Measurements from ENCODE around the gene SCAPER.

- TF ChIP-seq, protein P1, sequence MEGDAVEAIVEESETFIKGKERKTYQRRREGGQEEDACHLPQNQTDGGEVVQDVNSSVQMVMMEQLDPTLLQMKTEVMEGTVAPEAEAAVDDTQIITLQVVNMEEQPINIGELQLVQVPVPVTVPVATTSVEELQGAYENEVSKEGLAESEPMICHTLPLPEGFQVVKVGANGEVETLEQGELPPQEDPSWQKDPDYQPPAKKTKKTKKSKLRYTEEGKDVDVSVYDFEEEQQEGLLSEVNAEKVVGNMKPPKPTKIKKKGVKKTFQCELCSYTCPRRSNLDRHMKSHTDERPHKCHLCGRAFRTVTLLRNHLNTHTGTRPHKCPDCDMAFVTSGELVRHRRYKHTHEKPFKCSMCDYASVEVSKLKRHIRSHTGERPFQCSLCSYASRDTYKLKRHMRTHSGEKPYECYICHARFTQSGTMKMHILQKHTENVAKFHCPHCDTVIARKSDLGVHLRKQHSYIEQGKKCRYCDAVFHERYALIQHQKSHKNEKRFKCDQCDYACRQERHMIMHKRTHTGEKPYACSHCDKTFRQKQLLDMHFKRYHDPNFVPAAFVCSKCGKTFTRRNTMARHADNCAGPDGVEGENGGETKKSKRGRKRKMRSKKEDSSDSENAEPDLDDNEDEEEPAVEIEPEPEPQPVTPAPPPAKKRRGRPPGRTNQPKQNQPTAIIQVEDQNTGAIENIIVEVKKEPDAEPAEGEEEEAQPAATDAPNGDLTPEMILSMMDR (conservative IDR thresholded peaks at IDR 0.05; ENCODE audit: low read length) = no peak
- no peak for TF ChIP-seq EZH2phosphoT487 (IDR thresholded peaks at IDR 0.05; ENCODE audit: borderline replicate concordance, low read depth, low read length)
Observed at GRCh38 chr15:76799760-76800159, 105.4 kb downstream of the SCAPER start.

Data from OCI-LY7 (cell line).